ENCODE data around the gene MAP3K10. TPM values are rescaled to one million over a fixed set of nuclear protein-coding genes. Genes with fewer than 3 reads are reported as not detected.

Gene MAP3K10
- total and polyA plus RNA-seq, 2 of the 4 experiments (the other 2 are of a cell fraction): 1.8 to 5.5 TPM

DNA sequence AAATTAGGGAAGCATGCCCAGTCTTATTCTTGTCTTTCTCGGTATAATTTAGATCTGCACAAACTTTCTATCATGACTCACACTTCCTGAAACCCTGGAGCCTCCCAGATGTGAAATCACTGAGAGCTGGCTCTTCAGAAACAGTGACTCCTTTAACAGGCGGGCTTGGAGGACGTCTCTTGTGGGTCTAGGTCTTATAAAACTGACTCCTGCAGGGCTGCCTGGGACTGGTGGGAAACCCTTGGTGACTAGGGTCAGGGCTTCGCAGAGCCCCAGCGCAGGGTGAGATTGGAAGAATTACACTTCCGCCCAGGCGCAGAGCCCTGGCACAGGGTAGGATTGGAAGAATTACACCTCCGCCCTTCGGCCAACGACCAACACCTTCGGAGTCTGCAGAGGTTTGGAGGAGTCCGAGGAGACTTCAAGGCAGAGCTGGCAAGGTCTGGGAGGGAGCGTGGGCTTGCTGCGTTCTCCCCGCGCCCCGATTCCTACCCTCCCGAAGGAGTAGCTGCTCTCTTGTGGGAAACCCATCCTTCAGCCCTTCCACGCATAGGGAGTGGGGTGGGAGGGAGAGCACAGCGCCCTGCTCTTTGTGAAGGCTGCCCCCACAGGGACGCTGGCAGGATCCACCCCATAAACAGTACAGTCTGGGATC lies 43.4 kb upstream of the MAP3K10 start:
- Histone ChIP-seq H4K20me1 (ENCODE audit: insufficient read depth, low read length) (no peaks in the 10 kb centered on the region), H4K8ac (ENCODE audit: low read depth in 2 of 2, low read length in 2 of 2) (no peak overlapping the region), H3K9me3 (ENCODE audit: control insufficient read depth, insufficient read depth, low read length) (no peaks in the 10 kb centered on the region), H2AK5ac (ENCODE audit: low read depth, low read length) (no peak overlapping the region; the same call in 1 of the 2 replicates), H2BK5ac (ENCODE audit: low read depth, low read length, poor library complexity, severe bottlenecking) (no peak overlapping the region), H3K27me3 (ENCODE audit: control insufficient read depth, insufficient read depth, low read length) (no peaks in the 10 kb centered on the region), H3K4me3 (ENCODE audit: insufficient read depth, low read depth, low read length) (no peak overlapping the region), H3K27ac (ENCODE audit: insufficient read depth, low read length) (no peak overlapping the region), H3K9ac (ENCODE audit: low read depth, low read length) (no peak overlapping the region), H3K18ac (ENCODE audit: low read depth, low read length) (no peak overlapping the region), H4K91ac (ENCODE audit: insufficient read depth, low read depth, low read length) (no peak overlapping the region), H3K4me1 (ENCODE audit: control insufficient read depth, insufficient read depth, low read length) (peaks cover 8% of the 10 kb centered on the region), H2BK20ac (ENCODE audit: low read depth, low read length) (no peak overlapping the region), H3K79me1 (ENCODE audit: low read depth in 1 of 2, low read length in 2 of 2) (no peaks in the 10 kb centered on the region), H3K36me3 (ENCODE audit: control insufficient read depth, insufficient read depth, low read length) (no peaks in the 10 kb centered on the region), H3K23ac (ENCODE audit: low read depth, low read length) (no peak overlapping the region), H3K56ac (ENCODE audit: extremely low read depth, insufficient read depth, low read length) (no peak overlapping the region), H2AFZ (replicated peaks; ENCODE audit: low read length, poor library complexity) (peak overlapping the region; percentile 90), H4K5ac (ENCODE audit: low read depth, low read length) (no peak overlapping the region; the same call in 1 of the 2 replicates), H2AK9ac (replicated peaks; ENCODE audit: low read depth, low read length, poor library complexity) (no peak overlapping the region), H2BK120ac (ENCODE audit: low read depth, low read length) (peak overlapping the region; percentile 64; the same call in 1 of the 2 replicates), H3K14ac (replicated peaks; ENCODE audit: low read depth, low read length) (peak overlapping the region; percentile 52; the same call in 1 of the 2 replicates), H2BK15ac (ENCODE audit: low read depth, low read length) (no peak overlapping the region; the same call in 2 of the 3 replicates), H3K4me2 (ENCODE audit: low read depth, low read length) (no peak overlapping the region; the same call in 1 of the 2 replicates), H3K4ac (ENCODE audit: low read depth, low read length) (peak overlapping the region; percentile 36), H3K9me1 (ENCODE audit: insufficient read depth, low read length) (peaks cover 6% of the 10 kb centered on the region; the same call in 1 of the 2 replicates)
- intact Hi-C loops (cut with micrococcal nuclease) (loop anchor here (2.0 kb wide), 1 partner anchor 43 kb away; the partner anchor contains the start of gene MAP3K10), in situ Hi-C loops (cut with MboI; ENCODE audit: low sequenced_read_pairs) (loop anchor here (25.0 kb wide), 1 partner anchor 364 kb away; no protein-coding TSS in a partner anchor), dilution Hi-C loops (cut with HindIII; ENCODE audit: low sequenced_read_pairs, unreplicated experiment) (no loop called here)
- BruUV-seq (replicated peaks): no TSS peak
- peak; percentile 95 for ATAC-seq (ENCODE audit: low read depth)
- 85% methylated on average over 8 of the region's 21 CpGs; no CpG with 5 or more reads in 1 of the 2 experiments for WGBS, 2 experiments (ENCODE audit: extremely low coverage in 2 of 2, insufficient read length in 1 of 2)
- ChIA-PET CTCF (interaction anchor here (0.7 kb wide), 1 partner anchor 17 kb away, joined by 4 read pairs; no protein-coding TSS in a partner anchor), POLR2A (ENCODE audit: unreplicated experiment) (interaction anchor here (0.6 kb wide), 1 partner anchor 65 kb away, joined by 3 read pairs; no protein-coding TSS in a partner anchor)
- TF ChIP-seq, protein P1, sequence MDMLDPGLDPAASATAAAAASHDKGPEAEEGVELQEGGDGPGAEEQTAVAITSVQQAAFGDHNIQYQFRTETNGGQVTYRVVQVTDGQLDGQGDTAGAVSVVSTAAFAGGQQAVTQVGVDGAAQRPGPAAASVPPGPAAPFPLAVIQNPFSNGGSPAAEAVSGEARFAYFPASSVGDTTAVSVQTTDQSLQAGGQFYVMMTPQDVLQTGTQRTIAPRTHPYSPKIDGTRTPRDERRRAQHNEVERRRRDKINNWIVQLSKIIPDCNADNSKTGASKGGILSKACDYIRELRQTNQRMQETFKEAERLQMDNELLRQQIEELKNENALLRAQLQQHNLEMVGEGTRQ (IDR thresholded peaks at IDR 0.05; ENCODE audit: low read depth, low read length): no peak
- TF ChIP-seq MXI1 (IDR thresholded peaks at IDR 0.05; ENCODE audit: borderline replicate concordance, low read depth, low read length): no peak
- TF ChIP-seq, protein P2, sequence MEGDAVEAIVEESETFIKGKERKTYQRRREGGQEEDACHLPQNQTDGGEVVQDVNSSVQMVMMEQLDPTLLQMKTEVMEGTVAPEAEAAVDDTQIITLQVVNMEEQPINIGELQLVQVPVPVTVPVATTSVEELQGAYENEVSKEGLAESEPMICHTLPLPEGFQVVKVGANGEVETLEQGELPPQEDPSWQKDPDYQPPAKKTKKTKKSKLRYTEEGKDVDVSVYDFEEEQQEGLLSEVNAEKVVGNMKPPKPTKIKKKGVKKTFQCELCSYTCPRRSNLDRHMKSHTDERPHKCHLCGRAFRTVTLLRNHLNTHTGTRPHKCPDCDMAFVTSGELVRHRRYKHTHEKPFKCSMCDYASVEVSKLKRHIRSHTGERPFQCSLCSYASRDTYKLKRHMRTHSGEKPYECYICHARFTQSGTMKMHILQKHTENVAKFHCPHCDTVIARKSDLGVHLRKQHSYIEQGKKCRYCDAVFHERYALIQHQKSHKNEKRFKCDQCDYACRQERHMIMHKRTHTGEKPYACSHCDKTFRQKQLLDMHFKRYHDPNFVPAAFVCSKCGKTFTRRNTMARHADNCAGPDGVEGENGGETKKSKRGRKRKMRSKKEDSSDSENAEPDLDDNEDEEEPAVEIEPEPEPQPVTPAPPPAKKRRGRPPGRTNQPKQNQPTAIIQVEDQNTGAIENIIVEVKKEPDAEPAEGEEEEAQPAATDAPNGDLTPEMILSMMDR (conservative IDR thresholded peaks at IDR 0.05; ENCODE audit: low read depth, low read length): no peak
- peak; percentile 55; the same call in 1 of the 2 replicates for TF ChIP-seq FOS (IDR thresholded peaks at IDR 0.05; ENCODE audit: low read depth, low read length)
- peak; percentile 77 for DNase-seq
